HepG2 (cell line): ENCODE measurements around the gene AP3B1. TPM values are rescaled to one million over a fixed set of nuclear protein-coding genes. Genes with fewer than 3 reads are reported as not detected.

ENCODE experiments used
- ETV6 ChIP-seq: sonication (generic); formaldehyde crosslinking; conservative IDR thresholded peaks from 2 replicates; pipeline ENCODE4 v1.4.0; 2020; ENCODE audit warnings: missing genetic modification reagents
- FOXC1 ChIP-seq: sonication (generic); formaldehyde crosslinking; IDR thresholded peaks from 2 replicates; pipeline ENCODE4 v1.8.0; 2022; ENCODE audit warnings: mild to moderate bottlenecking, missing genetic modification reagents, borderline replicate concordance
- FUBP1 ChIP-seq: sonication (generic); formaldehyde crosslinking; IDR thresholded peaks from 2 replicates; pipeline ENCODE4 v1.5.1; 2020; ENCODE audit warnings: missing genetic modification reagents, mild to moderate bottlenecking, borderline replicate concordance
- GABPB1 ChIP-seq: IDR thresholded peaks from 2 replicates; pipeline ENCODE4 v1.6.1; 2016; ENCODE audit warnings: mild to moderate bottlenecking, missing genetic modification reagents, moderate library complexity, missing compliant biosample characterization
- KLF16 ChIP-seq, 2 experiments: sonication (generic) in 1 of 2; formaldehyde crosslinking in 1 of 2; IDR thresholded peaks; 2 replicates each; pipeline versions ENCODE4 v1.6.1 to v1.8.0; 2016 to 2023; ENCODE audit warnings: missing genetic modification reagents in 2 of 2, missing compliant biosample characterization in 1 of 2
- REPIN1 ChIP-seq: sonication (generic); formaldehyde crosslinking; IDR thresholded peaks from 2 replicates; pipeline ENCODE4 v1.8.0; 2022; ENCODE audit warnings: missing genetic modification reagents, low read depth, mild to moderate bottlenecking, borderline replicate concordance
- REST ChIP-seq, 2 experiments: IDR thresholded peaks; 2 replicates each; pipeline ENCODE4 v1.6.1; 2011 to 2012; ENCODE audit warnings: low read length in 2 of 2, borderline replicate concordance in 1 of 2, low read depth in 1 of 2, mild to moderate bottlenecking in 1 of 2, moderate library complexity in 1 of 2
- SRSF1 ChIP-seq: fragments of 200-400 bp; formaldehyde crosslinking; optimal IDR thresholded peaks from 2 replicates; pipeline ENCODE3; 2017; ENCODE audit warnings: mild to moderate bottlenecking, low read depth, low read length, moderate library complexity
- THAP9 ChIP-seq: sonication (generic); formaldehyde crosslinking; IDR thresholded peaks from 2 replicates; pipeline ENCODE4; 2020; ENCODE audit warnings: missing genetic modification reagents, mild to moderate bottlenecking, borderline replicate concordance
- ZFP36L1 ChIP-seq: sonication (generic); formaldehyde crosslinking; IDR thresholded peaks from 2 replicates; pipeline ENCODE4 v1.8.0; 2022; ENCODE audit warnings: mild to moderate bottlenecking, missing genetic modification reagents, moderate library complexity
- ZNF335 ChIP-seq: sonication (generic); formaldehyde crosslinking; IDR thresholded peaks from 2 replicates; pipeline ENCODE4 v1.4.0; 2020; ENCODE audit warnings: missing genetic modification reagents
- ZNF382 ChIP-seq: sonication (generic); formaldehyde crosslinking; IDR thresholded peaks from 2 replicates; pipeline ENCODE4 v1.5.0; 2020; ENCODE audit warnings: missing genetic modification reagents, mild to moderate bottlenecking, borderline replicate concordance
- ZNF570 ChIP-seq: sonication (generic); formaldehyde crosslinking; IDR thresholded peaks from 2 replicates; pipeline ENCODE4 v1.4.0; 2020; ENCODE audit warnings: mild to moderate bottlenecking, missing genetic modification reagents, borderline replicate concordance
- ZNF580 ChIP-seq: IDR thresholded peaks from 2 replicates; pipeline ENCODE4 v1.6.1; 2016; ENCODE audit warnings: low read depth, borderline replicate concordance
- ZNF652 ChIP-seq: IDR thresholded peaks from 2 replicates; pipeline ENCODE4 v1.6.1; 2016; ENCODE audit warnings: low read depth, borderline replicate concordance
- ZNF770 ChIP-seq: sonication (generic); formaldehyde crosslinking; IDR thresholded peaks from 2 replicates; pipeline ENCODE4 v1.5.0; 2020; ENCODE audit warnings: mild to moderate bottlenecking, missing genetic modification reagents
- polyA plus RNA-seq, 8 experiments: library from polyadenylated mRNA; depleted of rRNA in 3 of 8; stranded (reverse) in 7 of 8; unstranded in 1 of 8; fragments of >200 nt; fragmentation: Illumina TruSeq in 4 of 8; extraction: Trizol in 4 of 8; gene quantifications; 2 replicates each; pipeline versions ENCODE4 v1.2.1 to v1.2.3, GENCODE V29; 2011 to 2016; ENCODE audit warnings: low read depth in 4 of 8, missing spikeins in 1 of 8, mixed read lengths in 1 of 8; ENCODE audit not compliant: insufficient read depth in 1 of 8
- total RNA-seq, 5 experiments: library from RNA; depleted of rRNA; stranded (reverse); fragments of >200 nt; fragmentation: Illumina TruSeq; extraction: Trizol; gene quantifications; 2 replicates each; pipeline ENCODE4 v1.2.3, GENCODE V29; 2016; ENCODE audit warnings: low read depth in 1 of 5

AP3B1 gene
- total and polyA plus RNA-seq, 2 of the 13 experiments (the other 11 are each of a cell fraction or from before 2014, with no cell fraction given): 37.7 to 51.2 TPM

- TF ChIP-seq REST (IDR thresholded peaks at IDR 0.05; ENCODE audit: borderline replicate concordance in 1 of 2, low read depth in 1 of 2, low read length in 2 of 2): 0 out of 4 replicates have a peak, but pooled peaks of 1 of the 2 experiments have one; percentile 21
- 0 out of 2 replicates have a peak, but pooled peaks have one; percentile 16 for TF ChIP-seq ZNF652 (CRISPR knock-in tag)
- TF ChIP-seq ZNF335 (CRISPR knock-in tag): peak; percentile 58; the same call in 1 of the 2 replicates
- TF ChIP-seq FOXC1 (CRISPR knock-in tag): 0 out of 2 replicates have a peak, but pooled peaks have one; percentile 27
- peak; percentile 22; the same call in 1 of the 2 replicates for TF ChIP-seq ETV6 (CRISPR knock-in tag)
- TF ChIP-seq ZNF770 (CRISPR knock-in tag): peak; percentile 16; the same call in 1 of the 2 replicates
- no peak for TF ChIP-seq FUBP1 (CRISPR knock-in tag)
- no peak for TF ChIP-seq ZNF382 (CRISPR knock-in tag)
- TF ChIP-seq SRSF1: peak; percentile 58
- peak in 1 of 2 experiments; percentile 89; a peak in 2 of 4 replicates for TF ChIP-seq KLF16 (CRISPR knock-in tag; IDR thresholded peaks at IDR 0.05)
- peak; percentile 87; the same call in 1 of the 2 replicates for TF ChIP-seq ZNF580
- TF ChIP-seq GABPB1 (CRISPR knock-in tag): peak; percentile 89
- no peak for TF ChIP-seq ZFP36L1 (CRISPR knock-in tag)
- no peak for TF ChIP-seq ZNF570
- 0 out of 2 replicates have a peak, but pooled peaks have one; percentile 36 for TF ChIP-seq REPIN1 (CRISPR knock-in tag)
- peak; percentile 79; the same call in 1 of the 2 replicates for TF ChIP-seq THAP9
These were observed at the start of gene AP3B1 (continued) for GRCh38 chr5:78294248-78295034.
